BJ (cell line): ENCODE results near the gene ZBTB20. TPM values are rescaled to one million over a fixed set of nuclear protein-coding genes. Genes with fewer than 3 reads are reported as not detected.
A peak's percentile ranks its signal among the peaks of the same experiment; 100 is the strongest.

Experiments used
- CTCF ChIA-PET: fragments of 350-600 bp; formaldehyde crosslinking; extraction: SDS; loops from one replicate; lab custom pipeline; 2021; ENCODE audit warnings: antibody characterized with exemption, inconsistent platforms; lab: Yijun Ruan, JAX
- POLR2A ChIA-PET: fragments of 300-600 bp; sonication (Branson Sonifier 250); formaldehyde crosslinking; extraction: SDS; loops from one replicate; lab custom pipeline; 2021; ENCODE audit warnings: antibody characterized with exemption; lab: Charles Lee
- DNase-seq: peaks from one replicate; pipeline ENCODE4 v3.0.0-alpha.2; 2011; ENCODE audit warnings: low read depth
- H3K27me3 ChIP-seq: 2 replicates; pipeline ENCODE4 v1.6.0; 2011; ENCODE audit warnings: low read length; ENCODE audit not compliant: control insufficient read depth, insufficient read depth
- H3K36me3 ChIP-seq: 2 replicates; pipeline ENCODE4 v1.5.1; 2011; ENCODE audit warnings: low read length; ENCODE audit not compliant: control insufficient read depth, insufficient read depth
- H3K4me3 ChIP-seq: 2 replicates; pipeline ENCODE4 v1.5.1; 2011; ENCODE audit warnings: low read depth, mild to moderate bottlenecking, control low read depth, low read length
- polyA plus RNA-seq: library from polyadenylated mRNA; depleted of rRNA; stranded (reverse); fragments of >200 nt; gene quantifications from 2 replicates; pipeline ENCODE4 v1.2.3, GENCODE V29; 2011
- TF ChIP-seq, protein P1 (sequence below): IDR thresholded peaks from 2 replicates; pipeline ENCODE4 v1.5.1; 2011; ENCODE audit warnings: low read depth, mild to moderate bottlenecking, control low read depth, inconsistent platforms, low read length, moderate library complexity; ENCODE audit not compliant: insufficient read depth

ZBTB20 gene
- polyA plus RNA-seq, 1 experiment = 6.0 TPM

DNA sequence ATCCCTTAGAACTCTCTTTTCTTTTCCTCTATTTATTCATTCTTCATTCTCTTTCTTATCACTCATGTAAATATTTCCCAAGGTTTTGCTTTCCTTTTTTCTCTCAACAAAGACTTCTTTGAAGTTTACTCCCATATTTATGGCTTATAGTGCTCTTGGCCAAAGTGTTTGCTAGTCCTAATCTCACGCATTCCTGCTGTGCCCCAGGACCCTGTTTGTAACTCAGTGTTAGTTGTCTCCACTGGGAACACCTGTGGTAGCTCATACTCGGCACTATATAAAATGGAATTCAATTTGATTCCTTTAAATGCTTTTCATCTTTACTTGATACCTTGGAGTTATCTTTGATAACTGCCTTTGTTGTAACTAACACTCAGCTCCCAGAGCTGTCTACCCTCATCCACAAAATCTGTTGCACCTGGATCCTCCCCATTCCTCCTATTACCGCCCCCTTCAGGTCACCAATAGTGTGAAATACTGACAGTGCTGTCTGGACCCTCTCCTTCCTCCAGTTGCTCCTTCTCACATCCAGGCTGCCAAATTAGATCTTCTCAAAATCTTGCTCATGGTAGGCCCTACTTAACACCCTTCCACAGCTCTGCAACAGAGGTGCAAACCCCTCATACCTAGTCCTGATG, 776.4 kb downstream of the ZBTB20 start:
- Histone ChIP-seq H3K36me3 (no peaks in the 10 kb centered on the region), H3K4me3 (no peak overlapping the region), H3K27me3 (no peaks in the 10 kb centered on the region)
- TF ChIP-seq, protein P1, sequence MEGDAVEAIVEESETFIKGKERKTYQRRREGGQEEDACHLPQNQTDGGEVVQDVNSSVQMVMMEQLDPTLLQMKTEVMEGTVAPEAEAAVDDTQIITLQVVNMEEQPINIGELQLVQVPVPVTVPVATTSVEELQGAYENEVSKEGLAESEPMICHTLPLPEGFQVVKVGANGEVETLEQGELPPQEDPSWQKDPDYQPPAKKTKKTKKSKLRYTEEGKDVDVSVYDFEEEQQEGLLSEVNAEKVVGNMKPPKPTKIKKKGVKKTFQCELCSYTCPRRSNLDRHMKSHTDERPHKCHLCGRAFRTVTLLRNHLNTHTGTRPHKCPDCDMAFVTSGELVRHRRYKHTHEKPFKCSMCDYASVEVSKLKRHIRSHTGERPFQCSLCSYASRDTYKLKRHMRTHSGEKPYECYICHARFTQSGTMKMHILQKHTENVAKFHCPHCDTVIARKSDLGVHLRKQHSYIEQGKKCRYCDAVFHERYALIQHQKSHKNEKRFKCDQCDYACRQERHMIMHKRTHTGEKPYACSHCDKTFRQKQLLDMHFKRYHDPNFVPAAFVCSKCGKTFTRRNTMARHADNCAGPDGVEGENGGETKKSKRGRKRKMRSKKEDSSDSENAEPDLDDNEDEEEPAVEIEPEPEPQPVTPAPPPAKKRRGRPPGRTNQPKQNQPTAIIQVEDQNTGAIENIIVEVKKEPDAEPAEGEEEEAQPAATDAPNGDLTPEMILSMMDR = no peak
- DNase-seq = no peak
- CTCF ChIA-PET = no interaction called here
- POLR2A ChIA-PET = no interaction called here

DNA sequence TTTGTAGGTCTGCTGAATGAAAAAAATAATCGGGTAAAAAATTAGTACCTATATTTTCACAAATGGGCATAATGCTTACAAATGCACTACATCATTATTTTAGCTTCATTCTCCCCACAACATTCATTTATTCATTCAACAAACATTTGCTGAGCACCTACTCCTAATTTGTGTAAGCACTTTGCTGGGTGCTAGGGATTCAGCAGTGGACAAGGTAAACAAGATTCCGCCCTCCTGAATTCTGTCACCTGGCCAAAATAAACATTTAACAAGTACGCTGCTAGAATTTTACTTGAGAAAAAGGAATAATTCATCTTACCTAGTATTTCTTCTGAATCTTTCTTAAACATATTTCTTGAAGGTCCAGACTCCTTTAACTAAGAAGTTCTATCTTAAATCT, 781.2 kb downstream of the ZBTB20 start:
- Histone ChIP-seq H3K36me3 (no peaks in the 10 kb centered on the region), H3K27me3 (no peaks in the 10 kb centered on the region), H3K4me3 (no peak overlapping the region)
- ChIA-PET POLR2A (no interaction called here), CTCF (interaction anchor here (0.5 to 1.7 kb wide), 4 partner anchors 32 to 214 kb away, joined by 3 read pairs; no protein-coding TSS in a partner anchor)
- DNase-seq = no peak
- TF ChIP-seq, protein P1 = no peak

DNA sequence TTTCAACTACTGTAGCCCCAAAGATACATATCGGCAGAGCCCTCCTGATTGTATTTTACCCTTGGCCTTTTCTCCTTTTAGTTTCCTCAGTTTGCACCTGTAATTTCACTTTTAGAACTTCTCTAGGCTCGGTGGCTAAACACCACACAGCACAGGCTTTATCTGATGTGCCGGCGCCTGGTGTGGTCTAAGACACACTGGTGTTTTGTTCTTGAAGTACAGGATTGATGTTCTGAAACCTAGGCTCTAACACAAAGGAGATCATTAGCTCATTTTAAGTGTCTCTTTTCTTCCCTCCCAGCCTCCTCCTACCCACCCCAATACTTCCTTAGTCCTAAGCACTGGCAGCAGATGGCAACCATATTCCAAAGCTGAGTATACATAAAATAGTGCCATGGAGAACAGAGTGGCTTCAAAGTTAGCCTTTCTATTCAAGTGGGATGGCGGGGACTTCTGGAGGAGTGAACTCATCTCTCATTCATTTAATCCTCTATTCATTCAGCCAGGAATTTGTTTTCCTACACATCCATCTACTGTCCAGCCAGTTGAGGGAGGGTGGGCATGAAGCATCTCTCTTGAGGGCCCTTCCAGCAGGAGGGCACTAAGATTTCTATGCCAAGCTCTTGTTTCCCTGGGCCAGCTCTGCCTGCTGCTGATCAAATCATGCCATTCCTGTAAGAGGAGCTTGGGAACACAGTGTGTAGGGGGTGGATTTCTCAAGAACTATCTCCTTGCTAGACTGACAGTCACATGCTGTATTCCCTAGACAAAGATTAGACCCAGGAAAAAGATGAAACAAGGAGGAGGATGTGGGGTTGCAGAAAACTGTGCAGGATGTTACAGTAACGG, 782.1 kb downstream of the ZBTB20 start:
- TF ChIP-seq, protein P1 = no peak
- CTCF ChIA-PET = interaction anchor here (1.0 to 2.6 kb wide), 7 partner anchors 11 to 823 kb away, joined by 3 to 12 read pairs (median 3); no protein-coding TSS in a partner anchor

DNA sequence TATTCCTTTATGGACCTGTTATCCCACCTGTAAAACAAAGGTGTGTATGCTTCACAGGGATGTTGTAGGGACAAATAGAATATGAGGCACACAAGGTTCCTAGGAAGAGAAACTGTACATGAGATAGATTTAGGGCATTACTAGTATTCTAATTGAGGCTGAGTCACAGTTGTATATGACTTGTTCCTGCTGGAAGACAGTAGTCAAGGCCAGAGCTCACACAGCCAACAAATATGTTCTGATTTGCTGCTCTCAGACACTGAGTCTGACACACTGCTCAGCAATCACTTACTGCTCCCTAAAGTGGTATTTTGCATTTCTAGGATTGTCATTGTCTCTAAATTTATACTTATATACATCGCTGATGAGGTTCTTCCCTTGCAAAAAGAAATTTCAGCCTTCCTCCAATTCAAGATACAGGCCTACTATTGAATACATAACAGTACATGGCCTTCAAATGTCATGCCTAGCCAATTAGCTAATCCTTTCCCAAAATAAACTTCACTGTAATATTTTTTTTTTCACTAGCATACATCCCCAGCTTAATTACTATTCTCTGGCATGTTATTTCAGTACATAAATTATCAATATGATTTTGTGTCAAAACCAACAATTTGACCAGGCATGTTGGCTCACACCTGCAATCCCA, 783.4 kb downstream of the ZBTB20 start:
- POLR2A ChIA-PET = interaction anchor here (0.5 to 0.9 kb wide), 3 partner anchors 8 to 343 kb away, joined by 3 to 4 read pairs (median 3); no protein-coding TSS in a partner anchor
- H3K27me3 ChIP-seq = no peaks in the 10 kb centered on the region
- CTCF ChIA-PET = interaction anchor here (0.6 to 2.6 kb wide), 26 partner anchors 9 to 824 kb away, joined by 3 to 12 read pairs (median 3); no protein-coding TSS in a partner anchor
- no peaks in the 10 kb centered on the region for H3K36me3 ChIP-seq
- TF ChIP-seq, protein P1 = no peak
- H3K4me3 ChIP-seq = no peak overlapping the region
- peak; percentile 37 for DNase-seq

More for the DNA sequence above, 782.1 kb downstream of the ZBTB20 start:
- POLR2A ChIA-PET = no interaction called here
- no peak for DNase-seq
- H3K4me3 ChIP-seq = no peak overlapping the region
- H3K27me3 ChIP-seq = no peaks in the 10 kb centered on the region
- H3K36me3 ChIP-seq = no peaks in the 10 kb centered on the region
